OCI-LY3 (cell line): Measurements from ENCODE around the gene SNUPN.

Experiments used
- CTCF ChIP-seq: fragments of 200-600, 300-600 bp; sonication (generic); IDR thresholded peaks from 2 replicates; pipeline ENCODE4 v1.5.1; 2014; ENCODE audit warnings: antibody characterized with exemption, low read length, low read depth
- EZH2phosphoT487 ChIP-seq: fragments of 200-600 bp; shearing (Covaris generic); IDR thresholded peaks from 2 replicates; pipeline ENCODE4 v1.6.1; 2018; ENCODE audit warnings: antibody characterized with exemption, mixed run types, low read depth

- TF ChIP-seq CTCF: no peak
- TF ChIP-seq EZH2phosphoT487: no peak
Measured at GRCh38 chr15:75577401-75578172, 47.9 kb downstream of the SNUPN start.
